Gastrocnemius medialis (tissue), 4 donors: ENCODE results near the gene CELF4. TPM values are rescaled to one million over a fixed set of nuclear protein-coding genes. Genes with fewer than 3 reads are reported as not detected.
A peak's percentile ranks its signal among the peaks of the same experiment; 100 is the strongest.

Experiments
- ATAC-seq, 2 donors: fragments of 150-250 bp; one replicate each; pipeline ENCODE4 v1.9.1; 2016
- DNase-seq, 2 donors: peaks; one replicate each; pipeline ENCODE4 v3.0.0-alpha.2; 2019
- H3K27ac ChIP-seq, 4 donors: fragments of 200-600 bp; sonication (generic); 1 replicate in 1 of 4; 2 replicates in 3 of 4; pipeline ENCODE4 v1.5.1; 2016 to 2018; ENCODE audit warnings: mild to moderate bottlenecking in 2 of 4, moderate library complexity in 1 of 4
- H3K27me3 ChIP-seq, 3 donors: fragments of 200-600 bp; sonication (generic) in 2 of 3; 1 replicate in 1 of 3; 2 replicates in 2 of 3; pipeline versions ENCODE4 v1.5.1 to v1.6.0; 2016 to 2019; ENCODE audit warnings: mild to moderate bottlenecking in 1 of 3, moderate library complexity in 1 of 3
- H3K36me3 ChIP-seq, 2 donors: fragments of 200-600 bp; sonication (generic) in 1 of 2; one replicate each; pipeline ENCODE4 v1.5.1; 2017 to 2018
- H3K4me1 ChIP-seq, 2 donors: fragments of 200-600 bp; sonication (generic) in 1 of 2; one replicate each; pipeline ENCODE4 v1.5.1; 2016 to 2017; ENCODE audit warnings: mild to moderate bottlenecking in 2 of 2
- H3K4me3 ChIP-seq, 4 donors: fragments of 200-600 bp; sonication (generic) in 3 of 4; 1 replicate in 1 of 4; 2 replicates in 3 of 4; pipeline ENCODE4 v1.5.1; 2016 to 2019; ENCODE audit warnings: mild to moderate bottlenecking in 2 of 4
- H3K9me3 ChIP-seq, 3 donors: fragments of 200-600 bp; sonication (generic) in 2 of 3; 1 replicate in 1 of 3; 2 replicates in 2 of 3; pipeline ENCODE4 v1.5.1; 2016 to 2019
- CTCF ChIP-seq, 5 experiments: fragments of 450-650 bp in 3 of 5; fragments of 200-600 bp in 2 of 5; sonication (generic) in 2 of 5; IDR thresholded peaks in 4 of 5; conservative IDR thresholded peaks in 1 of 5; 1 replicate in 4 of 5; 2 replicates in 1 of 5; pipeline ENCODE4 v1.5.1; 2016 to 2019; ENCODE audit warnings: antibody characterized with exemption in 5 of 5, mild to moderate bottlenecking in 3 of 5, moderate library complexity in 3 of 5
- POLR2A ChIP-seq, 2 donors: fragments of 450-650 bp; IDR thresholded peaks; one replicate each; pipeline ENCODE4 v1.6.1; 2017; ENCODE audit warnings: antibody characterized with exemption in 2 of 2, mild to moderate bottlenecking in 2 of 2, moderate library complexity in 2 of 2
- in situ Hi-C, 4 donors: fragments of 200-750 bp; cut with MboI; loops; one replicate each; pipeline versions ENCODE4 v1.15.0 to v1.8.0; 2017; ENCODE audit warnings: low sequenced_read_pairs in 4 of 4
- intact Hi-C: fragments of 100-400 bp; cut with DNase I; formaldehyde crosslinking; loops from one replicate; pipeline ENCODE4 v1.15.1; 2023; ENCODE audit warnings: low total_unique reads
- total RNA-seq, 4 donors: library from RNA; depleted of rRNA; stranded (reverse); fragments of >200 nt; gene quantifications; one replicate each; pipeline versions ENCODE4 v1.1.0 to v1.2.3, GENCODE V29; 2016

The CELF4 gene
- total RNA-seq, 4 donors from 2014 or later, result not detected

GRCh38 chr18:37537868-37538525, 27.6 kb downstream of the CELF4 start:
- intact Hi-C loops, result loop anchor here (1.0 to 5.0 kb wide), 3 partner anchors 93 to 196 kb away; no protein-coding TSS in a partner anchor
- H3K36me3 ChIP-seq, result no peaks in the 10 kb centered on the region
- peaks cover 0 to 4% of the 10 kb centered on the region in 2 donors for H3K4me1 ChIP-seq
- H3K9me3 ChIP-seq, result no peaks in the 10 kb centered on the region
- H3K27me3 ChIP-seq, result peaks cover 12 to 18% (median 13%) of the 10 kb centered on the region in 3 donors
- no peak overlapping the region for H3K4me3 ChIP-seq
- TF ChIP-seq CTCF (IDR thresholded peaks at IDR 0.05 in 4 of 5, conservative IDR thresholded peaks at IDR 0.05 in 1 of 5) (peak; percentile 37 to 83 (median 68)), POLR2A (IDR thresholded peaks at IDR 0.05) (no peak)
- DNase-seq (peak; percentile 15 to 36), ATAC-seq (peak in 1 of 2 donors; percentile 71)
- H3K27ac ChIP-seq, result no peak overlapping the region
- in situ Hi-C loops, result loop anchor here in 1 of 4 donors (25.0 kb wide), 1 partner anchor 201 kb away; no protein-coding TSS in a partner anchor

DNA sequence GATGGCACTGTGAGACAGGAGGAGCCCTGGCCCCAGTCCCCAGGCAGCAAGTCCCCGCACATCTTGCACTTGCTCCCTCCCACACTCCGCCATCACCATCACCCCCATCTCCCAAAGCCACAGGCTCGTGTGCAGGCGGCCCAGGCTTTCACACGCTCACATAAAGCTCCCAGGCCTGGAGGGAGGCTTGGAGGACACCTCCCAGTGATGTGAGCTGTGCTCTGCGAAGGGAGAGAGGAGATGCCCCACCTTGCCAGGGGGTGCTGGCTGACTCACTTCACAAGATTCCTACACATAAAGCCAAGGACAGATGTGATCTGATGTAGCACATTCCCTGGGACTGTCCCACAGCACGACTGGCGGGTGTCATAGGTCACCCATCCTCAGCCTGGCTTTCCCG, 28.9 kb downstream of the CELF4 start:
- no peak overlapping the region for H3K27ac ChIP-seq
- H3K9me3 ChIP-seq, result no peaks in the 10 kb centered on the region
- peaks cover 12 to 18% (median 13%) of the 10 kb centered on the region in 3 donors for H3K27me3 ChIP-seq
- ATAC-seq (no peak), DNase-seq (no peak)
- intact Hi-C loops, result loop anchor here (5.0 kb wide), 1 partner anchor 194 kb away; no protein-coding TSS in a partner anchor
- in situ Hi-C loops, result loop anchor here in 1 of 4 donors (25.0 kb wide), 1 partner anchor 199 kb away; no protein-coding TSS in a partner anchor
- TF ChIP-seq CTCF (IDR thresholded peaks at IDR 0.05 in 4 of 5, conservative IDR thresholded peaks at IDR 0.05 in 1 of 5), result no peak
- no peak for TF ChIP-seq POLR2A (IDR thresholded peaks at IDR 0.05)
- H3K4me1 ChIP-seq, result peaks cover 0 to 4% of the 10 kb centered on the region in 2 donors
- H3K4me3 ChIP-seq, result no peak overlapping the region
- no peaks in the 10 kb centered on the region for H3K36me3 ChIP-seq

DNA sequence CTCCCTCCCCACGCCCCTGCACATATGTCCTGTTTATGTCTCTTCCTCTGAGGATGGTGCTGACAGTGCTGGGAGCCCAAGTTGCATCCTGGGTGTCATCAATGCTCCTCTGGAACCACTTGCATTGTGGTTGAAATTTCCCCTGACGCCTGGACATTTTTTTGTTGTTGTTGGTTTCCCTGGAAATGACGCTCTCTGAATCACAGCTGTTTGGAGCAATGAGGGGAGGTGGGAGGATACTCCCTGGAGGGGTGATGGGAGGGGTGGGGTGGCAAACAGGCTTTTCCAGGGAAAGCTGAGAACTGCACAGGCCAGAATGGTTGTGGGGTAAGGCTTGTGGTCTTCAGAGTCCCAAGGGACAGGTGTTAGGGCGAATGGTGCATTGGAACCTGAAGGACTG, 29.6 kb downstream of the CELF4 start:
- H3K4me1 ChIP-seq, result peaks cover 0 to 4% of the 10 kb centered on the region in 2 donors
- TF ChIP-seq POLR2A (IDR thresholded peaks at IDR 0.05), result no peak
- no peak for TF ChIP-seq CTCF (IDR thresholded peaks at IDR 0.05 in 4 of 5, conservative IDR thresholded peaks at IDR 0.05 in 1 of 5)
- no peak overlapping the region for H3K4me3 ChIP-seq
- DNase-seq (no peak), ATAC-seq (no peak)
- no peaks in the 10 kb centered on the region for H3K9me3 ChIP-seq
- in situ Hi-C loops, result loop anchor here in 1 of 4 donors (25.0 kb wide), 1 partner anchor 199 kb away; no protein-coding TSS in a partner anchor
- no peaks in the 10 kb centered on the region for H3K36me3 ChIP-seq
- H3K27ac ChIP-seq, result no peak overlapping the region
- H3K27me3 ChIP-seq, result peaks cover 10 to 18% (median 12%) of the 10 kb centered on the region in 3 donors
- intact Hi-C loops, result loop anchor here (5.0 kb wide), 1 partner anchor 194 kb away; no protein-coding TSS in a partner anchor

DNA sequence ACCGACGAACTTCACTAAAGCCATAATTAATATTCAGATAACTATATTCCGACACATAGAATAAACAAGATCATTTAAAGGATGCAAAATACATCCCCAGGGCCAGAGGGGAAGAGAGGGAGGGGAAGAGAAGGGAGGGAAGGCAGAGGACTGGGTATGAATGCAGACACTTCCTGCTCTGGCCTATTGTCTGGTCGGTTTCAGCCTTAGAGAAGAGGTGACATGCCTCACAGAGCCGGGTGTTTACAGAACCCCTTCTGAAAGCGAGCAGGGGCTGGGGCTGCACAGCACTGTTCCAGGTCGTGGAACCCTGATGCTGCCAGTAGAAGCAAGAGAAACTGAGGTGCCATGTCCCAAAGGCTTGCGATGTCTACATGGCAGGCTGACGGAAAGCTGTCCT, 31.0 kb downstream of the CELF4 start:
- Histone ChIP-seq H3K27ac (no peak overlapping the region), H3K9me3 (no peaks in the 10 kb centered on the region), H3K36me3 (no peaks in the 10 kb centered on the region), H3K4me1 (peaks cover 0 to 4% of the 10 kb centered on the region in 2 donors), H3K27me3 (peaks cover 12 to 15% (median 13%) of the 10 kb centered on the region in 3 donors), H3K4me3 (no peak overlapping the region)
- no peak for DNase-seq
- intact Hi-C loops, result loop anchor here (5.0 kb wide), 1 partner anchor 192 kb away; no protein-coding TSS in a partner anchor
- in situ Hi-C loops, result loop anchor here in 1 of 4 donors (25.0 kb wide), 1 partner anchor 197 kb away; no protein-coding TSS in a partner anchor
- TF ChIP-seq CTCF (IDR thresholded peaks at IDR 0.05 in 4 of 5, conservative IDR thresholded peaks at IDR 0.05 in 1 of 5) (no peak), POLR2A (IDR thresholded peaks at IDR 0.05) (no peak)
- no peak for ATAC-seq
